Astrocyte of the spinal cord (primary cell): ENCODE data around the gene MAP6D1.

Experiments
- DNase-seq: peaks from one replicate; pipeline ENCODE4 v3.0.0; 2011; ENCODE audit warnings: low read depth, low spot score
- H3K4me3 ChIP-seq: 2 replicates; pipeline ENCODE4 v1.5.1; 2011; ENCODE audit warnings: low read depth, mild to moderate bottlenecking, low read length, moderate library complexity
- CTCF ChIP-seq: IDR thresholded peaks from 2 replicates; pipeline ENCODE4 v1.5.1; 2012; ENCODE audit warnings: low read depth, mild to moderate bottlenecking, low read length, inconsistent platforms
- in situ Hi-C: cut with HindIII; loops from 2 replicates; pipeline ENCODE4 v1.10.0; 2017; ENCODE audit warnings: low sequenced_read_pairs

The MAP6D1 gene

GRCh38 chr3:183826448-183827250, 1.3 kb upstream of the MAP6D1 start:
- no peak for DNase-seq
- H3K4me3 ChIP-seq, result no peak overlapping the region
- no peak for TF ChIP-seq CTCF

GRCh38 chr3:183824761-183825455, 469 bp downstream of the MAP6D1 start:
- no peak for DNase-seq
- H3K4me3 ChIP-seq, result peak overlapping the region; percentile 52
- in situ Hi-C loops, result no loop called here
- no peak for TF ChIP-seq CTCF

More at GRCh38 chr3:183826448-183827250, 1.3 kb upstream of the MAP6D1 start:
- in situ Hi-C loops, result no loop called here

- no peak for DNase-seq
- TF ChIP-seq CTCF, result no peak
- in situ Hi-C loops, result no loop called here
- H3K4me3 ChIP-seq, result no peak overlapping the region
These were observed 1.4 kb downstream of the MAP6D1 start for GRCh38 chr3:183823963-183824362.

GRCh38 chr3:183822631-183823030, 2.7 kb downstream of the MAP6D1 start:
- no peak for DNase-seq
- TF ChIP-seq CTCF, result no peak
- H3K4me3 ChIP-seq, result no peak overlapping the region
- in situ Hi-C loops, result no loop called here

GRCh38 chr3:183819831-183820230, 5.5 kb downstream of the MAP6D1 start:
- no peak for TF ChIP-seq CTCF
- in situ Hi-C loops, result no loop called here
- no peak for DNase-seq
- H3K4me3 ChIP-seq, result no peak overlapping the region

GRCh38 chr3:183818706-183819624, 6.4 kb downstream of the MAP6D1 start:
- no peak for TF ChIP-seq CTCF
- no peak for DNase-seq
- in situ Hi-C loops, result no loop called here
- H3K4me3 ChIP-seq, result no peak overlapping the region
